SIG-M5 treated with dmso at 0.1 percent for 504 hours (cell line): ENCODE measurements around the gene TH.

Experiments
- DNase-seq: peaks from one replicate; lab custom pipeline; 2025; ENCODE audit not compliant: unreplicated experiment; lab: John Stamatoyannopoulos, UW

The TH gene

GRCh38 chr11:2143799-2144543 is 27.6 kb downstream of the TH start:
- no peak for DNase-seq

- no peak for DNase-seq
Observed at GRCh38 chr11:2143477-2143798, 28.2 kb downstream of the TH start.

GRCh38 chr11:2142762-2143202 is 28.8 kb downstream of the TH start:
- no peak for DNase-seq

GRCh38 chr11:2142300-2142759 is 29.3 kb downstream of the TH start:
- no peak for DNase-seq

- DNase-seq = no peak
Observed at GRCh38 chr11:2140411-2141400, 30.9 kb downstream of the TH start.

GRCh38 chr11:2139621-2140337 is 31.8 kb downstream of the TH start:
- no peak for DNase-seq

GRCh38 chr11:2139123-2139521 is 32.5 kb downstream of the TH start, which contains the start of gene IGF2:
Gene IGF2 (minus strand): TSS chr11:2139389. CDS start chr11:2135523, 3,866 bp downstream.
- DNase-seq = no peak

- DNase-seq = no peak
Observed at GRCh38 chr11:2138431-2139122, 33.0 kb downstream of the TH start.

- no peak for DNase-seq
Observed at GRCh38 chr11:2138068-2138430, 33.6 kb downstream of the TH start.

GRCh38 chr11:2137202-2138067 is 34.2 kb downstream of the TH start:
- no peak for DNase-seq

- no peak for DNase-seq
Observed at GRCh38 chr11:2136952-2137201, 34.7 kb downstream of the TH start.

- no peak for DNase-seq
Observed at GRCh38 chr11:2136209-2136951, 35.2 kb downstream of the TH start.

GRCh38 chr11:2135648-2136201 is 35.9 kb downstream of the TH start:
- no peak for DNase-seq

- no peak for DNase-seq
Observed at GRCh38 chr11:2135018-2135569, 36.5 kb downstream of the TH start.

GRCh38 chr11:2134022-2135010 is 37.3 kb downstream of the TH start:
- DNase-seq = no peak

GRCh38 chr11:2133241-2134021 is 38.2 kb downstream of the TH start:
- no peak for DNase-seq

- no peak for DNase-seq
Observed at GRCh38 chr11:2132874-2133240, 38.8 kb downstream of the TH start.
